Regular cardiac myocyte (primary cell): ENCODE data around the gene RNF25. TPM values are rescaled to one million over a fixed set of nuclear protein-coding genes. Genes with fewer than 3 reads are reported as not detected.

Experiments
- total RNA-seq: library from RNA; depleted of rRNA; stranded (reverse); fragments of >200 nt; gene quantifications from 2 replicates; pipeline ENCODE4 v1.2.3, GENCODE V29; 2014

RNF25 gene
- total RNA-seq, result 24.5 and 33.2 TPM in 2 replicates

GRCh38 chr2:218671654-218672566, at the start of gene RNF25, which contains the start of gene STK36:
RNF25 (minus strand) TSS chr2:218672002; CDS start chr2:218671970, 32 bp downstream.
STK36 (plus strand) TSS chr2:218672086; CDS start chr2:218672830, 744 bp downstream.

GRCh38 chr2:218710687-218711549, 39.1 kb upstream of the RNF25 start, which contains the start of gene TTLL4:
TTLL4 (plus strand) TSS chr2:218710835; CDS start chr2:218737677, 26,842 bp downstream.

GRCh38 chr2:218659258-218659987, 12.4 kb downstream of the RNF25 start, which contains the start of the genes BCS1L and ZNF142:
BCS1L (plus strand) TSS chr2:218659683; CDS start chr2:218660988, 1,305 bp downstream.
ZNF142 (minus strand) TSS chr2:218659623; CDS start chr2:218656429, 3,194 bp downstream.

Other genes starting within 250 kb of the RNF25 start
- 13.4 and 18.9 TPM in 2 replicates for gene USP37, start 103.7 kb downstream of the RNF25 start, total RNA-seq
- 35.8 and 68.2 TPM in 2 replicates for gene CNOT9, start 103.2 kb downstream of the RNF25 start, total RNA-seq
- 2.3 and 3.1 TPM in 2 replicates for gene PLCD4, start 64.1 kb downstream of the RNF25 start, total RNA-seq
- 4.8 and 7.5 TPM in 2 replicates for gene ZNF142, start 12.4 kb downstream of the RNF25 start, total RNA-seq
- 22.8 and 59.8 TPM in 2 replicates for gene BCS1L, start 12.3 kb downstream of the RNF25 start, total RNA-seq
- 11.9 and 41.7 TPM in 2 replicates for gene STK36, start 84 bp upstream of the RNF25 start, total RNA-seq
- 2.8 and 8.1 TPM in 2 replicates for gene TTLL4, start 38.8 kb upstream of the RNF25 start, total RNA-seq
- 0.58 and 2.0 TPM in 2 replicates for gene CYP27A1, start 110.1 kb upstream of the RNF25 start, total RNA-seq
- gene PRKAG3, start 159.8 kb upstream of the RNF25 start, total RNA-seq, result under 0.01 TPM in 1 of 2 replicates, not detected in the other
- gene WNT6, start 187.8 kb upstream of the RNF25 start, total RNA-seq, result not detected in 2 replicates
- under 0.01 and 0.19 TPM in 2 replicates for gene WNT10A, start 208.8 kb upstream of the RNF25 start, total RNA-seq